ENCODE results near the gene DVL3.
"Not testable (repeated sequence)": the region's sequence is repeated elsewhere in the genome, so short reads cannot be mapped to it uniquely, and the experiment has no call there.

The DVL3 gene

GRCh38 chr3:184157206-184157605, 2.0 kb downstream of the DVL3 start:
- H3K9me3 ChIP-seq (ENCODE audit: insufficient read depth, low read depth, low read length): no peaks in the 10 kb centered on the region
- peaks cover 4% of the 10 kb centered on the region; the same call in 1 of the 2 replicates for H3K36me3 ChIP-seq (ENCODE audit: insufficient read depth, low read depth, low read length)
- H3K27me3 ChIP-seq (ENCODE audit: insufficient read depth, low read length): no peaks in the 10 kb centered on the region
- peak overlapping the region; percentile 98 for H3K4me3 ChIP-seq (ENCODE audit: low read length)
- H3K9ac ChIP-seq (ENCODE audit: low read depth, low read length): peak overlapping the region; percentile 95; the same call in 1 of the 2 replicates
- H3K27ac ChIP-seq (ENCODE audit: low read length): no peak overlapping the region
- H3K4me1 ChIP-seq (ENCODE audit: insufficient read depth, low read length): 0 out of 2 replicates have a peak, but pooled peaks cover 2% of the 10 kb centered on the region

DNA sequence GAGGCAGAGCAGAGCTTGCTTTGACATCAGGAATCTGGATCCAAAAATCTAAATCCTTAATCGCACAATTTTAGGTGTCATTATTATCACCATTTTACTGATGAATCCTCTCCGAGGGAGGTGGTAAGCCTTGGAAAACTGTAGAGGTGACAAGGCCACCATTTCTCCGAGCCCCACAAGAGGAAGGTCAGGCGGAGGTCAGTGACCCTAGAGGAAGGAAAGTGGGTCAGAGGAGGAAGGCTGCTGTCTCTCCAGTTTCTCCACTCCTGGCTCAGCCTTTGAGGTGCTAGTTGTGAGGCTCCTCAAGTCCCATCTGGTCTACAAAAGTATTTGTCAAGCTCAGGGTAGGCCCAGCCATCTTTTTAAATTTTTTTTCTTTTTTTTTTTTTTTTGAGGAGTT, 3.2 kb downstream of the DVL3 start:
- no peak overlapping the region for H3K27ac ChIP-seq (ENCODE audit: low read length)
- 0 out of 2 replicates have a peak, but pooled peaks cover 2% of the 10 kb centered on the region for H3K4me1 ChIP-seq (ENCODE audit: insufficient read depth, low read length)
- no peaks in the 10 kb centered on the region for H3K9me3 ChIP-seq (ENCODE audit: insufficient read depth, low read depth, low read length)
- no peaks in the 10 kb centered on the region for H3K27me3 ChIP-seq (ENCODE audit: insufficient read depth, low read length)
- H3K9ac ChIP-seq (ENCODE audit: low read depth, low read length): no peak overlapping the region
- no peak overlapping the region; the same call in 1 of the 2 replicates for H3K4me3 ChIP-seq (ENCODE audit: low read length)
- peaks cover 9% of the 10 kb centered on the region for H3K36me3 ChIP-seq (ENCODE audit: insufficient read depth, low read depth, low read length)

DNA sequence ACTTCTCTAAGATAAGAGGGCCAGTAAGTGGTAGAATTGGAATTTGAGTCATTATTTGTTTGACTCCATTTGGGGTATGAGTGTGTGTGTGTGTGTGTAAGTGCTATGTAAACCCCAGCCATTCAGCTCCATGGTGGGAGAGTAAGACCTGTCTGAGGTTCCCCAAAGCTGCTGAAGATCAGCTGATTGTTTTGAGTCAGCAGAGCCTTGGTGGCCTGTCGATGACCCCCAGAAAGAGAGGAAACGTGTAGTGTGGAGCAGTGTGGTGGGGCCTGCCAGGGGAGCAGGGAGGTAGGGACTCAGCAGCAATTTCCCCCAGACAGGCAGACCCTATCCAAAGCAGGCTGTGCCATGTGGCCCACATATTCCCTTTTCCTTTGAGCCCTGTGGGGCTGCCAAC, 5.3 kb downstream of the DVL3 start:
- Histone ChIP-seq H3K9ac (ENCODE audit: low read depth, low read length) (no peak overlapping the region), H3K4me1 (ENCODE audit: insufficient read depth, low read length) (0 out of 2 replicates have a peak, but pooled peaks cover 2% of the 10 kb centered on the region), H3K9me3 (ENCODE audit: insufficient read depth, low read depth, low read length) (no peaks in the 10 kb centered on the region), H3K27me3 (ENCODE audit: insufficient read depth, low read length) (no peaks in the 10 kb centered on the region), H3K36me3 (ENCODE audit: insufficient read depth, low read depth, low read length) (peaks cover 30% of the 10 kb centered on the region), H3K27ac (ENCODE audit: low read length) (no peak overlapping the region), H3K4me3 (ENCODE audit: low read length) (no peak overlapping the region)

GRCh38 chr3:184162571-184163070, 7.4 kb downstream of the DVL3 start:
- H3K27me3 ChIP-seq (ENCODE audit: insufficient read depth, low read length); H3K4me3 ChIP-seq (ENCODE audit: low read length); H3K9me3 ChIP-seq (ENCODE audit: insufficient read depth, low read depth, low read length); H3K27ac ChIP-seq (ENCODE audit: low read length); H3K9ac ChIP-seq (ENCODE audit: low read depth, low read length); H3K4me1 ChIP-seq (ENCODE audit: insufficient read depth, low read length): not testable (repeated sequence)
- H3K36me3 ChIP-seq (ENCODE audit: insufficient read depth, low read depth, low read length): peaks cover 51% of the 10 kb centered on the region

DNA sequence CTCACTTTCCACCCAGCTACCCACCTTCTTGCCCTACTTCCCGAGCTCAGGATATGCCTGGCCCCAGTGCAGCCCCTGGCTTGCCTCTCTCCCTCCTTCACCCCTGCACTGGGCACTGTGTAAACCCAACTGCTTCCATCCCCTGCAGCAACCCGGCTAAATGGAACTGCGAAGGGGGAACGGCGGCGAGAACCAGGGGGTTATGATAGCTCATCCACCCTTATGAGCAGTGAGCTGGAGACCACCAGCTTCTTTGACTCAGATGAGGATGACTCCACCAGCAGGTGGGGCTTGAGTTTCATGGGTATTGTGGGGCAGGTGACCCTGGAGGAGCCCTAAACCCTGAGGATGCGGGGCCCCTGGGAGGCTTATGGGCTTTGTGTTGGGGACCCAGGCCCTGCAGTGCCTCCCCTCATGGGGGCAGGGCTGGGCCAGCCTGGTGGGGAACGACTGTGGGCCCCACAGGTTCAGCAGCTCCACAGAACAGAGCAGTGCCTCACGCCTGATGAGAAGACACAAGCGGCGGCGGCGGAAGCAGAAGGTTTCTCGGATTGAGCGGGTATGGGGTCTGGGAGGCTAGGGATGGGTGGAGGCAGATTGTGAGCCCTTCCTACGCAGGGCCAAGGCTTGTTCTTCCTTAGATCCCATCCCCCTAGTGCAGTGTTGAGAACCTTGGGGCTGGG, 9.6 kb downstream of the DVL3 start:
- H3K27ac ChIP-seq (ENCODE audit: low read length): no peak overlapping the region
- no peak overlapping the region for H3K9ac ChIP-seq (ENCODE audit: low read depth, low read length)
- no peak overlapping the region for H3K4me3 ChIP-seq (ENCODE audit: low read length)
- H3K36me3 ChIP-seq (ENCODE audit: insufficient read depth, low read depth, low read length): peaks cover 70% of the 10 kb centered on the region
- no peaks in the 10 kb centered on the region for H3K4me1 ChIP-seq (ENCODE audit: insufficient read depth, low read length)
- H3K9me3 ChIP-seq (ENCODE audit: insufficient read depth, low read depth, low read length): no peaks in the 10 kb centered on the region
- H3K27me3 ChIP-seq (ENCODE audit: insufficient read depth, low read length): no peaks in the 10 kb centered on the region

DNA sequence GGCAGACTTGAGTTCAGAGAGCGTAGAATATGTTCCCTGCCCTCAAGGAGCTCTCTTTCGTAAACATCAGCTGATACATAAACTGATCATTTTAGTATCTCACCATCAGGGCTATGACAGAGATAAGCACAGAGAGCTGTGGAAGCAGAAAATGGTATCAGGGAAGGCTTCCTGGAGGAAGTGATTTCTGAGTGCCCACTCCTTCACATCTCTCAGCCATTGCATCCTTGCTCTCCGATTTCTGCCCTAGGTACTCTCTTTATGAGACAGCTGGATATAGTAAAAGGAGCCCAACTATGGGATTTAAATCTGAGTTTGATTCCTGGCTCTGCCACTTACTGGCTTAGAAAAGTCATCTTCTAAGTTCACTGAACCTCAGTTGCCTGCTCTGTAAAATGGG, 10.4 kb downstream of the DVL3 start:
- Histone ChIP-seq H3K4me1 (ENCODE audit: insufficient read depth, low read length) (no peaks in the 10 kb centered on the region), H3K36me3 (ENCODE audit: insufficient read depth, low read depth, low read length) (peaks cover 73% of the 10 kb centered on the region), H3K27ac (ENCODE audit: low read length) (no peak overlapping the region), H3K27me3 (ENCODE audit: insufficient read depth, low read length) (no peaks in the 10 kb centered on the region), H3K4me3 (ENCODE audit: low read length) (no peak overlapping the region), H3K9me3 (ENCODE audit: insufficient read depth, low read depth, low read length) (no peaks in the 10 kb centered on the region), H3K9ac (ENCODE audit: low read depth, low read length) (no peak overlapping the region)

GRCh38 chr3:184166671-184167070, 11.5 kb downstream of the DVL3 start:
- Histone ChIP-seq H3K27ac (ENCODE audit: low read length) (no peak overlapping the region), H3K4me1 (ENCODE audit: insufficient read depth, low read length) (0 out of 2 replicates have a peak, but pooled peaks cover 4% of the 10 kb centered on the region), H3K9ac (ENCODE audit: low read depth, low read length) (no peak overlapping the region), H3K4me3 (ENCODE audit: low read length) (no peak overlapping the region), H3K9me3 (ENCODE audit: insufficient read depth, low read depth, low read length) (no peaks in the 10 kb centered on the region), H3K27me3 (ENCODE audit: insufficient read depth, low read length) (no peaks in the 10 kb centered on the region), H3K36me3 (ENCODE audit: insufficient read depth, low read depth, low read length) (peaks cover 83% of the 10 kb centered on the region)

GRCh38 chr3:184167786-184168185, 12.6 kb downstream of the DVL3 start:
- Histone ChIP-seq H3K36me3 (ENCODE audit: insufficient read depth, low read depth, low read length) (peaks cover 90% of the 10 kb centered on the region), H3K9ac (ENCODE audit: low read depth, low read length) (no peak overlapping the region), H3K27me3 (ENCODE audit: insufficient read depth, low read length) (no peaks in the 10 kb centered on the region), H3K4me1 (ENCODE audit: insufficient read depth, low read length) (0 out of 2 replicates have a peak, but pooled peaks cover 4% of the 10 kb centered on the region), H3K9me3 (ENCODE audit: insufficient read depth, low read depth, low read length) (no peaks in the 10 kb centered on the region), H3K4me3 (ENCODE audit: low read length) (no peak overlapping the region), H3K27ac (ENCODE audit: low read length) (no peak overlapping the region)

DNA sequence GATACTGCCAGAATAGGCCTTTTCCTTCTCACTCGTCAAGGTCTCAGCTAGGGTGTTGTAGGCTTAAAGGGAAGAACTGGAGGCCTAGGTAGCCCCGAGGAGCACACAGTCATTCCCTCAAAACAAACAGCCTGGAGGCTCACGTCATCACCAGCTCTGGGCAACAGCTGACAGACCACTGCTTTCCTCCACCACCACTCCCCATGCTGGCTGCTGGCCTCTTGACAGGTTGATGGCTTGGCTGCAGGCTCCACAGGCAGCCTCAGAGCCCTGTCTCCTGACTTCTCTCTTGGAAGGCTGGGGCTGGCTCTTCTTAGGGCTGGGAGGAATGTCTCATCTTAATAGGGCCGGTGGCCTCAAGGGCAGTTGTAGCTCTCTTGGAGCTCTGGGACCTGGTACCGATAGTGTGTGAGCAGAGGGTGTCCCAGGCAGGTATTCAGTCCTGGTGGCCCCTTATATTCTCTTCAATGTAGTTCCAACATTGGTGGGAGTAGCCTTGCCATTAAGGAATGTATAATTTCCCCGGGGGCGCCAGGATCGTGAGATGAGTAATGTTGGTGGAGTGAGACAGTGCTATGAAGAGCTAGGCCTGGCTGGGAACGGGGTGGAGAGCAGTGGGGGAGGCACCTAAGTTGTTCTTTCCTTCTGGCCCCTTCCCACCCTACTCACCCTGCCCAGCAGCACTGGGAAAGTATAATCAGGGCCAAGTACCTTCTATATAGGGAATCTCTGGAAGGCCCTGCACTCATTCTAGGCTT, 13.4 kb downstream of the DVL3 start:
- 0 out of 2 replicates have a peak, but pooled peaks cover 4% of the 10 kb centered on the region for H3K4me1 ChIP-seq (ENCODE audit: insufficient read depth, low read length)
- no peaks in the 10 kb centered on the region for H3K9me3 ChIP-seq (ENCODE audit: insufficient read depth, low read depth, low read length)
- no peak overlapping the region for H3K4me3 ChIP-seq (ENCODE audit: low read length)
- no peak overlapping the region for H3K9ac ChIP-seq (ENCODE audit: low read depth, low read length)
- no peaks in the 10 kb centered on the region for H3K27me3 ChIP-seq (ENCODE audit: insufficient read depth, low read length)
- no peak overlapping the region for H3K27ac ChIP-seq (ENCODE audit: low read length)
- peaks cover 83% of the 10 kb centered on the region for H3K36me3 ChIP-seq (ENCODE audit: insufficient read depth, low read depth, low read length)

DNA sequence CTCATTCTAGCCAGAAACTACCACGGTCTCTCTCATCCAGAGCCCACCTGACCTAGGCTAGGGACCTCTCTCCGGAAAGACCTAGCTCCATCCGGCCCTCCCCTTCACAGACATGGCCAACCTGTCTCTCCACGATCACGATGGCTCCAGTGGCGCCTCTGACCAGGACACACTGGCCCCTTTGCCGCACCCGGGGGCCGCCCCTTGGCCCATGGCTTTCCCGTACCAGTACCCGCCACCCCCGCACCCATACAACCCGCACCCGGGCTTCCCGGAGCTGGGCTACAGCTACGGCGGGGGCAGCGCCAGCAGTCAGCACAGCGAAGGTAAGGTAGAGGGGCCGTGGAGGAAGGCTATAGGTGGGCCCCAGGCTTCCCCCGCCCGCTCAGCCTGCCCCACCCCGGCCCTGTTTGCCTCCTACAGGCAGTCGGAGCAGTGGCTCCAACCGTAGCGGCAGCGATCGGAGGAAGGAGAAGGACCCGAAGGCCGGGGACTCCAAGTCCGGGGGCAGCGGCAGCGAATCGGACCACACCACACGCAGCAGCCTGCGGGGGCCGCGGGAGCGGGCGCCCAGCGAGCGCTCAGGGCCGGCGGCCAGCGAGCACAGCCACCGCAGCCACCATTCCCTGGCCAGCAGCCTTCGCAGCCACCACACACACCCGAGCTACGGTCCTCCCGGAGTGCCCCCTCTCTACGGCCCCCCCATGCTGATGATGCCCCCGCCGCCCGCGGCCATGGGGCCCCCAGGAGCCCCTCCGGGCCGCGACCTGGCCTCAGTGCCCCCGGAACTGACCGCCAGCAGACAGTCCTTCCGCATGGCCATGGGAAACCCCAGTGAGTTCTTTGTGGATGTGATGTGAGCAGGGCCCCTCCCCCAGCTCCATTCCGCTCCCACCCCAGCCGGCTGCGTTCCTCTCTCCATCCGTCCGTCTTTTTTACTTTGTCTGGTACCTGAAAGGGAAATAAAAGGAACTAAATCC, 15.0 kb downstream of the DVL3 start:
- Histone ChIP-seq H3K4me3 (ENCODE audit: low read length) (no peak overlapping the region), H3K4me1 (ENCODE audit: insufficient read depth, low read length) (0 out of 2 replicates have a peak, but pooled peaks cover 4% of the 10 kb centered on the region), H3K9me3 (ENCODE audit: insufficient read depth, low read depth, low read length) (no peaks in the 10 kb centered on the region), H3K27me3 (ENCODE audit: insufficient read depth, low read length) (no peaks in the 10 kb centered on the region), H3K36me3 (ENCODE audit: insufficient read depth, low read depth, low read length) (peaks cover 67% of the 10 kb centered on the region), H3K9ac (ENCODE audit: low read depth, low read length) (no peak overlapping the region), H3K27ac (ENCODE audit: low read length) (no peak overlapping the region)

- no peak overlapping the region for H3K27ac ChIP-seq (ENCODE audit: low read length)
- peaks cover 10% of the 10 kb centered on the region; the same call in 1 of the 2 replicates for H3K4me1 ChIP-seq (ENCODE audit: insufficient read depth, low read length)
- H3K4me3 ChIP-seq (ENCODE audit: low read length): no peak overlapping the region
- no peaks in the 10 kb centered on the region for H3K27me3 ChIP-seq (ENCODE audit: insufficient read depth, low read length)
- peaks cover 53% of the 10 kb centered on the region for H3K36me3 ChIP-seq (ENCODE audit: insufficient read depth, low read depth, low read length)
- no peaks in the 10 kb centered on the region for H3K9me3 ChIP-seq (ENCODE audit: insufficient read depth, low read depth, low read length)
- no peak overlapping the region for H3K9ac ChIP-seq (ENCODE audit: low read depth, low read length)
Measured at GRCh38 chr3:184171562-184171961, 16.4 kb downstream of the DVL3 start.

All from iPS-20b (cell line).